ENCODE results near the gene HFM1.
"Not testable (repeated sequence)": the region's sequence is repeated elsewhere in the genome, so short reads cannot be mapped to it uniquely, and the experiment has no call there.

Gene HFM1

DNA sequence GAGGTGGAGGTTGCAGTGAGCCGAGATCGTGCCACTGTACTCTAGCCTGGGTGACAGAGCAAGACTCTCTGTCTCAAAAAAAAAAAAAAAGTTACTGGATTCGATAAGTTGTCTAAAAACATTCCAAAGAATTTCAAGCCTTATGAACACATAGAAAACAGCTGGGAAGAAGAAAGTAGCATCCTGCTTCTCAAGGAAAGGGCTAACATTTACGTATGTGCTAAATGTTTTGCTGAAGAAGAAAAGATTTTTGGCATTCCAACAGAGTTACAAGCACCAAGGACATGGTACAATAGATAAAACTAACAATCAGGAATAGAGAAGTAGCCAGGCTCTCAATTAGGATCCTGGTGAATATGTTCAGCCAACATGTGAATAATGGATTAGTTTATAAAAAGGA, 69.8 kb downstream of the HFM1 start:
- no peak overlapping the region for H3K27ac Mint-ChIP-seq
- H3K9me3 Mint-ChIP-seq, result peaks cover 7% of the 10 kb centered on the region
- DNase-seq (ENCODE audit: low spot score in 2 of 2) (no peak), ATAC-seq (ENCODE audit: low read depth) (no peak)
- H3K36me3 Mint-ChIP-seq, result no peaks in the 10 kb centered on the region
- no peak overlapping the region for H3K4me3 Mint-ChIP-seq
- no peaks in the 10 kb centered on the region for H3K4me1 Mint-ChIP-seq
- peaks cover 7% of the 10 kb centered on the region for H3K27me3 Mint-ChIP-seq

DNA sequence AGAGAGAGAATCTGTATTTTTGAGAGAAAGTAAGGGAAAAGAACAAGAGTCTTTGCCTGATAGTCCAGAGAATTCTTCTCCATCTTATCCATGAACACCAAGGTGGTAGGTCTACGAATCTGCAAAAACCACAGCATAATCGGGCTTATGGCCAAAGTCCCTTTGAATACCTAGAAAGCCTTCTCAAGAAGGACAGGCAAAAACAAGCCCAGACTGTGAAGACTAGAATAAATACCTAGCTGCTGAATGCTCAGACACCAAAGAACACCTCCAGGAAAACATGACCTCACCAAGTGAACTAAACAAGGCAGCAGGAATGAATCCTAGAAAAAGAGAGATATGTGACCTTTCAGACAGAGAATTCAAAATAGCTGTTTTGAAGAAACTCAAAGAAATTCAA, 79.2 kb downstream of the HFM1 start:
- Mint-ChIP-seq H3K27me3 (peaks cover 1% of the 10 kb centered on the region), H3K4me3 (no peak overlapping the region), H3K9me3 (peaks cover 5% of the 10 kb centered on the region), H3K4me1 (no peaks in the 10 kb centered on the region), H3K36me3 (no peaks in the 10 kb centered on the region), H3K27ac (no peak overlapping the region)
- DNase-seq (ENCODE audit: low spot score in 2 of 2) (no peak), ATAC-seq (ENCODE audit: low read depth) (no peak)

DNA sequence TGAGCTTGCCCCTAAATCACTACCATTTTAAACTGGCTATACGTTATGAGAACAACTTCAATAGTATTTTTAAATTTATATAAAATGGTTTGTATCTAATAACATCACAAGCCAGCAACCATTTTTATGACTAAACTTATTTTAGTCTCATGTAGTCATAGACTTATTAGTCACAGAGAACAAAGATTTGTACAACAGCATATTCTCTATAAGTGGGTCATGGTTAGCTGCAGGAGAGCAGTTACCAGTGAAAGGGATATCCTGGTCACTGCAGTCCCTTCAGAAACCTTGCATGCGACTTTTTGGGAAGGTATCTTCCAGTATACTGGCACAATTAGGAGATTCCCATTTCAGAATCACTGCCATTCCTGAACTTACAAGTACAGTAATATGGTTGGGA, 90.0 kb downstream of the HFM1 start:
- ATAC-seq (ENCODE audit: low read depth) (no peak), DNase-seq (ENCODE audit: low spot score in 2 of 2) (no peak)
- H3K27ac Mint-ChIP-seq, result no peak overlapping the region
- H3K4me1 Mint-ChIP-seq, result no peaks in the 10 kb centered on the region
- H3K27me3 Mint-ChIP-seq, result peaks cover 3% of the 10 kb centered on the region
- peaks cover 8% of the 10 kb centered on the region for H3K9me3 Mint-ChIP-seq
- no peaks in the 10 kb centered on the region for H3K36me3 Mint-ChIP-seq
- no peak overlapping the region for H3K4me3 Mint-ChIP-seq

DNA sequence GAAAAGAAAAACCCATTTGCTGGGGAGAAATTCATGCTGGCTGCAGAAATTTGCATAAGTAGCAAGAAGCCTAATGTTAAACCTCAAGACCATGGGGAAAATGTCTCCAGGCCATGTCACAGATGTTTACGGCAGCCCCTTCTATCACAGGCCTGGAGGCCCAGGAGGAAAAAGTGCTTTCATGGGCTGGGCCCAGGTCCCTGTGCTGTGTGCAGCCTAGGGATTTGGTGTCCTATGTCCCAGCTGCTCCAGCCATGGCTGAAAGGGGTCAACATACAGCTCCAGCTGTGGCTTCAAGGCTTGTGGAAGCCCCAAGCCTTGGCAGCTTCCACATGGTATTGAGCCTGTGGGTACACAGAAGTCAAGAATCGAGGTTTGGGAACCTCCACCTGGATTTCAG, 93.0 kb downstream of the HFM1 start:
- Mint-ChIP-seq H3K9me3 (peaks cover 12% of the 10 kb centered on the region), H3K27ac (no peak overlapping the region), H3K27me3 (peaks cover 3% of the 10 kb centered on the region), H3K4me3 (no peak overlapping the region), H3K4me1 (no peaks in the 10 kb centered on the region), H3K36me3 (peaks cover 2% of the 10 kb centered on the region)
- ATAC-seq (ENCODE audit: low read depth) (no peak), DNase-seq (ENCODE audit: low spot score in 2 of 2) (no peak)

DNA sequence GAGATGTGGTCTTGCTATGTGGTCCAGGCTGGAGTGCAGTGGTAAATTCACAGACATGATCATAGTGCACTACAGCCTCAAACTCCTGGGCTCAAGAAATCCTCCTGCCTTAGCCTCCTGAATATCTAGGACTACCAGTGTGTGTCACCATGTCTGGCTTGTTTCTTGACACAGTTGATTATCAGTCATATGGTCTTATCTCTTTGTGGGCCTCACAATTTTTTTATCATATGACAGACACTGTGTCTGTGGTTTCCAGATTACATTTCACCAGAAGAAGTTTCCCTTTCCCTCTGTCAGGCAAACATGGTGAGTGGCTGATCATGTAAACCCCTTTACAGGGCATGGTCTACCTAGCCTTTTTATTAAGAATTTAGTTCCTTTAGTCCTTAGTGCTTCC, 96.1 kb downstream of the HFM1 start:
- peaks cover 3% of the 10 kb centered on the region for H3K27me3 Mint-ChIP-seq
- H3K9me3 Mint-ChIP-seq, result peaks cover 12% of the 10 kb centered on the region
- H3K27ac Mint-ChIP-seq, result no peak overlapping the region
- no peak for ATAC-seq (ENCODE audit: low read depth)
- no peak for DNase-seq (ENCODE audit: low spot score in 2 of 2)
- no peak overlapping the region for H3K4me3 Mint-ChIP-seq
- no peaks in the 10 kb centered on the region for H3K4me1 Mint-ChIP-seq
- peaks cover 2% of the 10 kb centered on the region for H3K36me3 Mint-ChIP-seq

DNA sequence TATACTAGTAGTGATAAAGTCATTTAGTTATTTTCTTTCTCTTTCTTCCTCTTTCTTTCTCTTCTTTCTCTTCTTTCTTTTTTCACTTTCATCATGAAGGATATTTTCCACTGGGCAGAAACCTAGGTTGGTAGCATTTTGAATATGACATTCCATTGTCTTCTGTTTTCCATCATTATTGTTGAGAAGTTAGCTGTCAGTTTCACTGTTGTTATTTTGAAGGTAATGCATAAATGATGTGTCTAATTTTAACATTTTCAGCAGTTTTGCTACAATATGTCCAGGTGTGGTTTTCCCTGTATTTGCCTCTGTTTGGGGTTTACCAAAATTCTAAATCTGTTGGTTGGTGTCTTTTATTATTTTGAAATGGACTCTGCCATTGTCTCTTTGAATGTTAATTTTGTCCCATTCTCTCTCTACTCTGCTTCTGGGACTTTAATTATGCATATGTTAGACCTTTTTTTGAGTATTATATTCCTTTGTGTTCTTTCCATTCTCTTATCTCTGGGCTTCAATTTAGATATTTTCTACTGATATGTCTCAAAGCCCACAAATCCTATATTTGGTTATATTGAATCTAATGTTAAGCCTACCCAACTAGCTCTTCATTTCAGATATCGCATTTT, 96.7 kb downstream of the HFM1 start:
- Mint-ChIP-seq H3K27ac (no peak overlapping the region), H3K4me3 (no peak overlapping the region), H3K9me3 (peaks cover 12% of the 10 kb centered on the region), H3K27me3 (peaks cover 3% of the 10 kb centered on the region), H3K36me3 (peaks cover 2% of the 10 kb centered on the region), H3K4me1 (no peaks in the 10 kb centered on the region)
- no peak for ATAC-seq (ENCODE audit: low read depth)
- DNase-seq (ENCODE audit: low spot score in 2 of 2), result no peak

DNA sequence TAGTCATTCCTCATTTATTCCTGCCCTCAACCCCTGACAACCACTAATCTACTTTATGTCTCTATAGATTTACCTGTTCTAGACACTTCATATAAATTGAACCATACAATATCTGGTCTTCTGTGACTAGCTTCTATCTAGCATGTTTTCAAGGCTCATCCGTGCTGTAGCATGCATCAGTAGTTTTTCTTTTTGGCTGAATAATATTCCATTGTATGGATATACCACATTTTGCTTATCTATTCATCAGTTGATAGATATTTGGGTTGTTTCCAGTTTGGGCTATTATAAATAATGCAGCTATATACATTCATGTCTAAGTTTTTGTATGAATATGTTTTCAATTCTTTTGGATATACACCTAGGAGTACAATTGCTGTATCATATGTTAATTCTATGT, 101.5 kb downstream of the HFM1 start:
- no peak for ATAC-seq (ENCODE audit: low read depth)
- peaks cover 2% of the 10 kb centered on the region for H3K36me3 Mint-ChIP-seq
- no peak for DNase-seq (ENCODE audit: low spot score in 2 of 2)
- H3K4me1 Mint-ChIP-seq, result no peaks in the 10 kb centered on the region
- no peak overlapping the region for H3K27ac Mint-ChIP-seq
- H3K4me3 Mint-ChIP-seq, result no peak overlapping the region
- H3K27me3 Mint-ChIP-seq, result no peaks in the 10 kb centered on the region
- peaks cover 4% of the 10 kb centered on the region for H3K9me3 Mint-ChIP-seq

DNA sequence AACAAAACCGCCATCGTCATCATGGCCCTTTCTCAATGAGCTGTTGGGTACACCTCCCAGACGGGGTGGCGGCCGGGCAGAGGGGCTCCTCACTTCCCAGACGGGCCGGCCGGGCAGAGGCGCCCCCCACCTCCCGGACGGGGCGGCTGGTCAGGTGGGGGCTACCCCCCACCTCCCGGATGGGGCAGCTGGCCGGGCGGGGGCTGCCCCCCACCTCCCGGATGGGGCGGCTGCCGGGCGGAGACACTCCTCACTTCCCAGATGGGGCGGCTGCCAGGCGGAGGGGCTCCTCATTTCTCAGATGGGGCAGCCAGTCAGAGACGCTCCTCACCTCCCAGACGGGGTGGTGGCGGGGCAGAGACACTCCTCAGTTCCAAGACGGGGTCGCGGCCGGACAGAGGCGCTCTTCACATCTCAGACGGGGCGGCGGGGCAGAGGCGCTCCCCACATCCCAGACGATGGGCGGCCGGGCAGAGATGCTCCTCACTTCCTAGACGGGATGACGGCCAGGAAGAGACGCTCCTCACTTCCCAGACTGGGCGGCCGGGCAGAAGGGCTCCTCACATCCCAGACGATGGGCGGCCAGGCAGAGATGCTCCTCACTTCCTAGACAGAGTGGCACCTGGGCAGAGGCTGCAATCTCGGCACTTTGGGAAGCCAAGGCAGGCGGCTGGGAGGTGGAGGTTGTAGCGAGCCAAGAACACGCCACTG, 115.6 kb downstream of the HFM1 start:
- not testable (repeated sequence) for ATAC-seq (ENCODE audit: low read depth); H3K9me3 Mint-ChIP-seq; H3K4me1 Mint-ChIP-seq; H3K27ac Mint-ChIP-seq; DNase-seq (ENCODE audit: low spot score in 2 of 2); H3K4me3 Mint-ChIP-seq; H3K36me3 Mint-ChIP-seq; H3K27me3 Mint-ChIP-seq

DNA sequence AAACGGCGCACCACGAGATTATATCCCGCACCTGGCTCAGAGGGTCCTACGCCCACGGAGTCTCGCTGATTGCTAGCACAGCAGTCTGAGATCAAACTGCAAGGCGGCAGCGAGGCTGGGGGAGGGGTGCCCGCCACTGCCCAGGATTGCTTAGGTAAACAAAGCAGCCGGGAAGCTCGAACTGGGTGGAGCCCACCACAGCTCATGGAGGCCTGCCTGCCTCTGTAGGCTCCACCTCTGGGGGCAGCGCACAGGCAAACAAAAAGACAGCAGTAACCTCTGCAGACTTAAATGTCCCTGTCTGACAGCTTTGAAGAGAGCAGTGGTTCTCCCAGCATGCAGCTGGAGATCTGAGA, 117.7 kb downstream of the HFM1 start:
- not testable (repeated sequence) for H3K36me3 Mint-ChIP-seq; H3K9me3 Mint-ChIP-seq; ATAC-seq (ENCODE audit: low read depth); DNase-seq (ENCODE audit: low spot score in 2 of 2); H3K27me3 Mint-ChIP-seq; H3K27ac Mint-ChIP-seq; H3K4me1 Mint-ChIP-seq; H3K4me3 Mint-ChIP-seq

DNA sequence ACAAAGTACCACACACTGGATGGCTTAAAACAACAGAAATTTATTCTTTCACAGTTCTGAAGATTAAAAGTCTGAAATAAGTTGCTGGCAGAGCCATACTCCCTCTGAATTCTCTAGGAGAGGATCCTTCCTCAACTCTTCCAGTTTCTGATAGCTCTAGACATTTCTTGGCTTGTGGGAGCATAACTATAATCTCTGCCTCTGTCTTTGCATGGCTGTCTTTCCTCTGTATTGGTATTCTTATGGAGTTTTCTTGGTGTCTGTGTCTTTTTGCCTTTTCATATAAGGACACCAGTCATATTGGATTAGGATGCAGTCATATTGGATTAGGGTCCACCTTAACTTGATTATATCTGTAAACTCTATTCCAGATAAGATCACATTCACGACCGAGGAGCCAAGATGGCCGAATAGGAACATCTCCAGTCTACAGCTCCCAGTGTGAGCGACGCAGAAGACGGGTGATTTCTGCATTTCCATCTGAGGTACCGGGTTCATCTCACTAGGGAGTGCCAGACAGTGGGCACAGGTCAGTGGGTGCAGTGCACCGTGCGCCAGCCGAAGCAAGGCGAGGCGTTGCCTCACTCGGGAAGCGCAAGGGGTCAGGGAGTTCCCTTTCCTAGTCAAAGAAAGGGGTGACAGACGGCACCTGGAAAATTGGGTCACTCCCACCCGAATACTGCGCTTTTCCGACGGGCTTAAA, 118.2 kb downstream of the HFM1 start:
- not testable (repeated sequence) for H3K4me1 Mint-ChIP-seq; H3K27me3 Mint-ChIP-seq; ATAC-seq (ENCODE audit: low read depth); DNase-seq (ENCODE audit: low spot score in 2 of 2); H3K36me3 Mint-ChIP-seq; H3K4me3 Mint-ChIP-seq; H3K9me3 Mint-ChIP-seq; H3K27ac Mint-ChIP-seq

DNA sequence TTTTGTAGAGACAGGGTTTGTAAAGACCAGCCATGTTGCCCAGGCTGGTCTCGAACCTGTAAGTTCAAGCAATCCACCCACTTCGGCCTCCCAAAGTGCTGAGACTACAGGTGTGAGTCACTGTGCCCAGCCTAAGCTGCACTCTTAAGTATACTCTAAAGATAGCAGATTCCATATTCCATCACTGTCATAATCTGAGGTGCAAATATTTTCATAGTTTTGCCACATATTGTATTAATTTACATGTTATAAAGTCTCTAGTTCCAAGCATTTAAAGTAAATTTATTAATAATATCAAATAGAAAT, 121.3 kb downstream of the HFM1 start:
- DNase-seq (ENCODE audit: low spot score in 2 of 2) (no peak), ATAC-seq (ENCODE audit: low read depth) (no peak)
- Mint-ChIP-seq H3K27ac (no peak overlapping the region), H3K9me3 (no peaks in the 10 kb centered on the region), H3K4me3 (peak overlapping the region; percentile 35), H3K36me3 (no peaks in the 10 kb centered on the region), H3K27me3 (peaks cover 4% of the 10 kb centered on the region), H3K4me1 (no peaks in the 10 kb centered on the region)

DNA sequence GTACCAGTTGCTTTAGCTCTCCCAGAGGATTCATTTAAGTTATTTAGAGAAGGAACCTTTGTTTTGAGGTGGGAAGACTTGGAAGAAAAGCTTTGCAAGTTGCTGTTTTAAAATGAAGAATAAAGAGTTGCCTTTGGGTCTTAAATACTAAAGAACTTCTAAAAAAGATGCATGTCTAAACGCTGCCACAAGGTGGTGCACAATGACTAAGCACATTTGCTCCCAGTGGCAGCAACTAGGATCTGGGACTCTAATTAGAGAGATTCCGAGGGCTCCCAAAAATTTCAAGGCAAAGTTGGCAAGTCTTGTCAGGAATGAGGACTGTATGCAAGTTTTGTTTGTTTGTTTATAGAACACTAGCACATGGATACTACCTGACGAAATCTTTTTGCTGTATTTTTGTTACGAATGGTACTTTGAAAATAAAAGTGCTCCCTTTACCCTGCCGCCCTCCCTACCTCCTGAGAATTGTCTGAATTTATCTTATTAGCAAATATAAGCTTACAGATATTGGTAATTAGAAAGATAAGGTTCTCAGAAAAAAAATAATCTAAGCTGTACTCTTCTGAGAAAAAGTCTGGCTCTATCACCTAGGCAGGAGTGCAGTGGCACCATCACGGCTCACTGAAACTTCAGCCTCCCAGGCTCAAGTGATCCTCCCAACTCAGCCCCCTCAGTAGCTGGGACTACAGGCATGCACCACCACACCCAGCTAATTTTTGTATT, 121.8 kb downstream of the HFM1 start:
- Mint-ChIP-seq H3K36me3 (no peaks in the 10 kb centered on the region), H3K4me3 (peak overlapping the region; percentile 35), H3K27ac (no peak overlapping the region), H3K4me1 (no peaks in the 10 kb centered on the region), H3K27me3 (peaks cover 5% of the 10 kb centered on the region), H3K9me3 (no peaks in the 10 kb centered on the region)
- ATAC-seq (ENCODE audit: low read depth) (no peak), DNase-seq (ENCODE audit: low spot score in 2 of 2) (peak; percentile 24 to 25)

DNA sequence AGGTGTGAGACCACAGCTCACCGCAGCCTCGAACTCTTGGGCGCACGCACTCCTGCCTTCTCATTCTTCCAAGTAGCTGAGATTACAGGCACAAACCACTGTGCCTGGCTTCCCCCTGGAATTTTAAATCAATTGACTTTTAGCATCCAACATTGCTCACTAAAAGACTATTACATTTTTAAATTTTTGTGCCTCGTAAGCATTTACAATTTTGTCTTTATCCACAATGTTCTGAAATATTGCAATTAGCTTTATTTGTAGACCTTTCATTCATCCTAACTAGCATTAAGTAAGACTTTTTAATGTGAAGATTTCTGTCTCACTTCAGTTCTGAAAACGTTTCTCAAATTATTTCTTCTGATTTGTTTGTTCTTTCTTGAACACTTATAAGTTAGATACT, 122.9 kb downstream of the HFM1 start:
- ATAC-seq (ENCODE audit: low read depth) (no peak), DNase-seq (ENCODE audit: low spot score in 2 of 2) (no peak)
- Mint-ChIP-seq H3K27me3 (peaks cover 5% of the 10 kb centered on the region), H3K36me3 (no peaks in the 10 kb centered on the region), H3K4me3 (no peak overlapping the region), H3K27ac (no peak overlapping the region), H3K4me1 (no peaks in the 10 kb centered on the region), H3K9me3 (no peaks in the 10 kb centered on the region)

DNA sequence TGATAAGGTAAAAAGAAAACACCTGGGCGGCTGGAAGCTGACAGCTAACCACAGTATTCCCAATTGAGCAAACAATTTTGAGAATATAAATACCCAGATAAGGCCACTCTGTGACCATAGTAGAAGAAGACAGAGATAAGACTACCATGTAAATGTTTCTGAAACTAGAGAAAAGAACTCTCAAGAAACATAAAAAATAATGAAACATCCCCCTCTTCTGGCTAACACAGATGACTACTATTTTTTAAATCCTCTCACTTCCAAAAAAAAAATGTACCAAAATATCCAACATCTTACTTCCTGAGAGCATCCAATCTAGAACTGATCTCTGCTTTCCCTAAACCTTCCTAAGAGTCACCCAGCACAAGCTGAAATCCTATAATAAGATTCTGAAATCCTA, 125.9 kb downstream of the HFM1 start:
- peaks cover 4% of the 10 kb centered on the region for H3K27me3 Mint-ChIP-seq
- DNase-seq (ENCODE audit: low spot score in 2 of 2), result no peak
- H3K27ac Mint-ChIP-seq, result no peak overlapping the region
- no peak for ATAC-seq (ENCODE audit: low read depth)
- no peaks in the 10 kb centered on the region for H3K4me1 Mint-ChIP-seq
- H3K36me3 Mint-ChIP-seq, result no peaks in the 10 kb centered on the region
- no peaks in the 10 kb centered on the region for H3K9me3 Mint-ChIP-seq
- no peak overlapping the region for H3K4me3 Mint-ChIP-seq
